ENCODE measurements around the gene TAF11L2.

DNA sequence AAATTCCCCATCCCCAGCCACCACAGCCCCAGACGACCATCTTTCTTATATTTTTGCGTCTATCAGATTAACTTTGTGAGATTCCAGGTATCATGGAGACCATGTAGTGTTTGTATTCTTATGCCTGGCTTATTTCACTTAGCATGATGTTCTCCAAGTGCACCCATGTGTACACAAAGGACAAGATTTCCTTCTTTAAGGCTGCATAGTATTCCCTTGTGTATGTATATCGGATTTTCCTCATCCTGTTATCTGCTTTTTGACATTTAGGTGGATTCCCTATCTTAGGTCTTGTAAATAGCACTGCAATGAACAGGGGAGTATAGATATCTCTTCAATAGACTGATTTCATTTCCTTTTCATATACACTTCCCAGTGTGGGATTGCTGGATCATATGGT, 5.3 kb upstream of the TAF11L2 start:
- no peak for TF ChIP-seq CTCF (IDR thresholded peaks at IDR 0.05; ENCODE audit: insufficient read depth, low read length)
- no peak for TF ChIP-seq GABPA (IDR thresholded peaks at IDR 0.05; ENCODE audit: low read depth)
